HG03565 (cell line): ENCODE results near the gene ABCC4.
"Not testable (repeated sequence)": the region's sequence is repeated elsewhere in the genome, so short reads cannot be mapped to it uniquely, and the experiment has no call there.

Experiments
- ATAC-seq: cut with Tn5 transposase; IDR thresholded peaks from one replicate; pipeline ENCODE4 v1.9.1; 2021; ENCODE audit warnings: mild to moderate bottlenecking, moderate library complexity; ENCODE audit not compliant: unreplicated experiment

ABCC4 gene

GRCh38 chr13:95300625-95301182, 547 bp downstream of the ABCC4 start:
- ATAC-seq, result peak; percentile 27

GRCh38 chr13:95298971-95299621, 2.2 kb downstream of the ABCC4 start:
- no peak for ATAC-seq

- no peak for ATAC-seq
These were observed 2.9 kb downstream of the ABCC4 start for GRCh38 chr13:95298169-95298965.

- no peak for ATAC-seq
These were observed 4.8 kb downstream of the ABCC4 start for GRCh38 chr13:95296326-95296925.

- no peak for ATAC-seq
These were observed 6.2 kb downstream of the ABCC4 start for GRCh38 chr13:95295026-95295425.

GRCh38 chr13:95292622-95293021, 8.6 kb downstream of the ABCC4 start:
- no peak for ATAC-seq

- not testable (repeated sequence) for ATAC-seq
These were observed 11.3 kb downstream of the ABCC4 start for GRCh38 chr13:95289901-95290300.

GRCh38 chr13:95289020-95289444, 12.2 kb downstream of the ABCC4 start:
- ATAC-seq, result no peak

GRCh38 chr13:95284436-95284835, 16.8 kb downstream of the ABCC4 start:
- ATAC-seq, result no peak

GRCh38 chr13:95279016-95279415, 22.2 kb downstream of the ABCC4 start:
- no peak for ATAC-seq

GRCh38 chr13:95276037-95276505, 25.2 kb downstream of the ABCC4 start:
- no peak for ATAC-seq

GRCh38 chr13:95275322-95276036, 25.8 kb downstream of the ABCC4 start:
- ATAC-seq, result no peak

GRCh38 chr13:95273592-95274132, 27.6 kb downstream of the ABCC4 start:
- ATAC-seq, result not testable (repeated sequence)

- not testable (repeated sequence) for ATAC-seq
These were observed 29.2 kb downstream of the ABCC4 start for GRCh38 chr13:95272076-95272475.

GRCh38 chr13:95269756-95270155, 31.5 kb downstream of the ABCC4 start:
- ATAC-seq, result no peak

- ATAC-seq, result not testable (repeated sequence)
These were observed 32.7 kb downstream of the ABCC4 start for GRCh38 chr13:95268343-95269065.

GRCh38 chr13:95267662-95268342, 33.4 kb downstream of the ABCC4 start:
- ATAC-seq, result no peak

GRCh38 chr13:95264225-95264624, 37.0 kb downstream of the ABCC4 start:
- ATAC-seq, result no peak

- ATAC-seq, result no peak
These were observed 38.3 kb downstream of the ABCC4 start for GRCh38 chr13:95262837-95263384.
